Keratinocyte (primary cell): Measurements from ENCODE around the gene CATSPERE.

Experiments
- EZH2 ChIP-seq: IDR thresholded peaks from one replicate; pipeline ENCODE4 v1.6.1; 2012; ENCODE audit warnings: inconsistent platforms, mild to moderate bottlenecking, low read length, moderate library complexity
- TF ChIP-seq, protein P1 (sequence below), 3 experiments: IDR thresholded peaks in 1 of 3; conservative IDR thresholded peaks in 1 of 3; optimal IDR thresholded peaks in 1 of 3; 2 replicates in 2 of 3; 3 replicates in 1 of 3; pipeline versions ENCODE3 to v1.5.1; 2011; ENCODE audit warnings: low read length in 3 of 3, mild to moderate bottlenecking in 3 of 3, moderate library complexity in 2 of 3, control low read depth in 1 of 3, inconsistent platforms in 1 of 3; ENCODE audit not compliant: insufficient read depth in 2 of 3; ENCODE audit errors: extremely low read depth in 1 of 3

- TF ChIP-seq, protein P1, sequence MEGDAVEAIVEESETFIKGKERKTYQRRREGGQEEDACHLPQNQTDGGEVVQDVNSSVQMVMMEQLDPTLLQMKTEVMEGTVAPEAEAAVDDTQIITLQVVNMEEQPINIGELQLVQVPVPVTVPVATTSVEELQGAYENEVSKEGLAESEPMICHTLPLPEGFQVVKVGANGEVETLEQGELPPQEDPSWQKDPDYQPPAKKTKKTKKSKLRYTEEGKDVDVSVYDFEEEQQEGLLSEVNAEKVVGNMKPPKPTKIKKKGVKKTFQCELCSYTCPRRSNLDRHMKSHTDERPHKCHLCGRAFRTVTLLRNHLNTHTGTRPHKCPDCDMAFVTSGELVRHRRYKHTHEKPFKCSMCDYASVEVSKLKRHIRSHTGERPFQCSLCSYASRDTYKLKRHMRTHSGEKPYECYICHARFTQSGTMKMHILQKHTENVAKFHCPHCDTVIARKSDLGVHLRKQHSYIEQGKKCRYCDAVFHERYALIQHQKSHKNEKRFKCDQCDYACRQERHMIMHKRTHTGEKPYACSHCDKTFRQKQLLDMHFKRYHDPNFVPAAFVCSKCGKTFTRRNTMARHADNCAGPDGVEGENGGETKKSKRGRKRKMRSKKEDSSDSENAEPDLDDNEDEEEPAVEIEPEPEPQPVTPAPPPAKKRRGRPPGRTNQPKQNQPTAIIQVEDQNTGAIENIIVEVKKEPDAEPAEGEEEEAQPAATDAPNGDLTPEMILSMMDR (optimal IDR thresholded peaks at IDR 0.05 in 1 of 3, IDR thresholded peaks at IDR 0.05 in 1 of 3, conservative IDR thresholded peaks at IDR 0.05 in 1 of 3; ENCODE audit: extremely low read depth in 1 of 3, insufficient read depth in 2 of 3, low read length in 3 of 3): no peak
- TF ChIP-seq EZH2: no peak
Measured at GRCh38 chr1:244439391-244440032, 21.6 kb upstream of the CATSPERE start.
